ENCODE data around the gene YBX1. TPM values are rescaled to one million over a fixed set of nuclear protein-coding genes. Genes with fewer than 3 reads are reported as not detected.

The YBX1 gene
- total and polyA plus RNA-seq, 2 of the 13 experiments (the other 11 are each of a cell fraction or from before 2014, with no cell fraction given) = 339 to 628 TPM

- TF ChIP-seq ZBTB34 (CRISPR knock-in tag; IDR thresholded peaks at IDR 0.05) = no peak
- no peak for TF ChIP-seq TCF7 (IDR thresholded peaks at IDR 0.05; ENCODE audit: low read depth)
Measured at GRCh38 chr1:42681741-42682483, at the start of gene YBX1 (continued).

GRCh38 chr1:42639116-42639515, 43.1 kb upstream of the YBX1 start:
- Histone ChIP-seq H3K4me1 (ENCODE audit: insufficient read depth, low read length) (no peaks in the 10 kb centered on the region), H3K9ac (ENCODE audit: insufficient read depth, low read depth, low read length) (no peak overlapping the region), H3K27me3 (ENCODE audit: control insufficient read depth in 1 of 2, insufficient read depth in 2 of 2, low read length in 2 of 2) (no peaks in the 10 kb centered on the region; a peak in 1 of 5 replicates), H4K20me1 (ENCODE audit: insufficient read depth, low read length) (no peaks in the 10 kb centered on the region), H3K79me2 (ENCODE audit: insufficient read depth, low read length) (no peaks in the 10 kb centered on the region), H3K4me3 (replicated peaks in 1 of 3; ENCODE audit: insufficient read depth in 1 of 3, low read depth in 2 of 3, low read length in 3 of 3) (no peak overlapping the region), H3K27ac (ENCODE audit: extremely low read length, insufficient read depth, low read length) (no peak overlapping the region), H3K4me2 (ENCODE audit: low read depth, low read length) (no peak overlapping the region), H2AFZ (ENCODE audit: low read length) (no peak overlapping the region), H3K9me3 (ENCODE audit: low read length) (no peaks in the 10 kb centered on the region), H3K36me3 (replicated peaks in 1 of 2; ENCODE audit: control insufficient read depth in 1 of 2, insufficient read depth in 2 of 2, low read length in 2 of 2) (no peaks in the 10 kb centered on the region)
- BruUV-seq (replicated peaks) = no TSS peak
- FAIRE-seq (no peak), DNase-seq (ENCODE audit: low spot score) (no peak), ATAC-seq (no peak)
- in situ Hi-C loops (cut with HindIII; ENCODE audit: extremely low pct_ligation_motif_present, low pct_unique_long_range_greater_than_20kb) = no loop called here
- intact Hi-C loops (cut with micrococcal nuclease; ENCODE audit: unreplicated experiment) = no loop called here
- ChIA-PET CTCF (ENCODE audit: low intra/inter-chr PET ratio, low total read pairs) (no interaction called here), POLR2A (no interaction called here)
- TF ChIP-seq ZNF891 (CRISPR knock-in tag; IDR thresholded peaks at IDR 0.05) = no peak
- TF ChIP-seq MTF2 (CRISPR knock-in tag; IDR thresholded peaks at IDR 0.05; ENCODE audit: borderline replicate concordance) = no peak
- no peak for TF ChIP-seq UBTF (CRISPR knock-in tag; IDR thresholded peaks at IDR 0.05)
- TF ChIP-seq CREB3 (CRISPR knock-in tag; IDR thresholded peaks at IDR 0.05) = no peak
- no peak for TF ChIP-seq FUBP1 (CRISPR knock-in tag; IDR thresholded peaks at IDR 0.05; ENCODE audit: borderline replicate concordance)
- TF ChIP-seq NFATC3 (CRISPR knock-in tag; IDR thresholded peaks at IDR 0.05) = no peak
- no peak for TF ChIP-seq ZNF790 (CRISPR knock-in tag; IDR thresholded peaks at IDR 0.05; ENCODE audit: borderline replicate concordance)
- no peak for TF ChIP-seq KAT7 (CRISPR knock-in tag; IDR thresholded peaks at IDR 0.05; ENCODE audit: borderline replicate concordance)
- no peak for TF ChIP-seq ZBTB7A (CRISPR knock-in tag; IDR thresholded peaks at IDR 0.05)
- TF ChIP-seq NFE2L1 (CRISPR knock-in tag; IDR thresholded peaks at IDR 0.05; ENCODE audit: borderline replicate concordance) = no peak
- TF ChIP-seq KLF16 (CRISPR knock-in tag; IDR thresholded peaks at IDR 0.05) = no peak
- no peak for TF ChIP-seq ZNF557 (CRISPR knock-in tag; IDR thresholded peaks at IDR 0.05)
- no peak for TF ChIP-seq SKI (IDR thresholded peaks at IDR 0.05; ENCODE audit: partially characterized antibody)
- TF ChIP-seq PBX2 (CRISPR knock-in tag; IDR thresholded peaks at IDR 0.05) = no peak

All from HepG2 (cell line).